GM19328 (cell line): Measurements from ENCODE around the gene ETFA.
"Not testable (repeated sequence)": the region's sequence is repeated elsewhere in the genome, so short reads cannot be mapped to it uniquely, and the experiment has no call there.

Experiments used
- ATAC-seq: cut with Tn5 transposase; IDR thresholded peaks from one replicate; pipeline ENCODE4 v1.9.1; 2021; ENCODE audit warnings: mild to moderate bottlenecking, moderate library complexity; ENCODE audit not compliant: unreplicated experiment

Gene ETFA

DNA sequence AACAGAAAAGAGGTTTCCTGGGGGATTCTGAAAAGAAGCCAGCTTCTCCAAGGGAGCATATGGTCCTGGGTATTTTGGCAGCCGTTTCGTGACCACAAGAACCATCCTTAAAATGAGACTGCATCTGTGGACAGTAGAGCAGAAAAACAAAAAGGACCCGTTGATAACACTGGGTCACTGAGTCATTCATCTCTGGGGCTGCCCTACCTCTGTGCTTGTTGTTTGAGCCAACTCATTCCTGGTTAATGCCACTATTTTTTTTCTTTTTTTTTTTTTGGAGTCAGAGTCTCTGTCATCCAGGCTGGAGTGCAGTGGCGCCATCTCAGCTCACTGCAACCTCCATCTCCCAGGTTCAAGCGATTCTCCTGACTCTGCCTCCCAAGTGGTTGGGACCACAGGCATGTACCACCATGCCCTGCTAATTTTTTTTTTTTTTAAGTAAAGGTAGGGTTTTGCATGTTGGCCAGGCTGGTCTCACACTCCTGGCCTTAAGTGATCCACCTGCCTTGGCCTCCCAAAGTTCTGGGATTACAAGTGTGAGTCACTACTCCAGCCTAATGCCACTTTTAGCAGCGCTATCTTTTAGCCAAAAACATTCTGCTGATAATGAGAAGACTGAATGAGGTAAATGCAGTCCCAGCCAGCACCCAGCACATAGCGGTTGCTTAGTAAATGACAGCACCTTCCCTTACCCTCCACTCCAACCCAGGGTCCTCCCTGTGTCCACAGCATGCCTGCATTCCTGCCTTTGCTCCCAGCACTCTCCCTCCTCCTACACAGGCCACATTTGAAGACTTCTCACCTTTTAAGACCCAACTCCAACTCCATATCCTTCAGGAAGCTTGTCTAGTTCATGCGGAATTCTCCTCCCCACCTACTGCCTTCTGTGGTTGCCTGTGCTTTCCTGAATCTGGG, 16.2 kb upstream of the ETFA start:
- ATAC-seq = no peak

DNA sequence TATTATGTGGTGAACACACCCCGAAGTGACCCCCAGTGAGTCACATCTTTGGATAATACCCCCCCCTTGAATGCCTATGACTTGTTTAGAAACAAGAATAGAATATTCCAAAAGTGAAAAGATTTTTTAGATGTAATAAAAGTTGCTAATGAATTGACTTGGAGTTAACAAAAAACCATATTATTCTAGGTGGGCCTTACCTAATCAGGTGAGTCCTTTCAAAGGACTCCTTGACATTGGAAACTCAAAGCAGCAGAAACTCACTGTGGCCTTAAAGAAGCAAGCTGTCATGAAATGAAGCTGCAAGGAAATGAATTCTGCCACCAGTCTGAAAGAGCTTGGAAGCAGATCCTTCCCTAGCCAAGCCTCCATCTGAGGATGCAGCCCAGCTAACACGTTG, 14.4 kb upstream of the ETFA start:
- no peak for ATAC-seq

DNA sequence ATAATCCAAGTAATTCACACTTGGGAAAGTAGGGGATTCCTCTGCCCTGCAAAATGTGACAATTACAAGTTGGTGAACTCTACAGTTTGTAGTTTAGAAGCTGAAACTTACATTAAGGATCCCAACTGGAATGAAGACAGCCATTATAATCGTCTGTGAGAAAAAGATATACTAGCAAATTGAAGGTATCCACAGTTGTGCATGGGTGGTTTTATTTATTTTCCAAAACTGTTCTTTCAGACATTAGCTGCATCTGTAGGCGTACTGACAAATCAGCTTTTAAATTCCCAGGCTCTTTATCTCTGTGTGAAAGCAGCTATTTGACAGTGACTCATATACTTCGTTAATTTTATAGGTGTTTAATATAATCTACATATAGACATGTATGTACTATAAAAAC, 12.8 kb upstream of the ETFA start:
- no peak for ATAC-seq

DNA sequence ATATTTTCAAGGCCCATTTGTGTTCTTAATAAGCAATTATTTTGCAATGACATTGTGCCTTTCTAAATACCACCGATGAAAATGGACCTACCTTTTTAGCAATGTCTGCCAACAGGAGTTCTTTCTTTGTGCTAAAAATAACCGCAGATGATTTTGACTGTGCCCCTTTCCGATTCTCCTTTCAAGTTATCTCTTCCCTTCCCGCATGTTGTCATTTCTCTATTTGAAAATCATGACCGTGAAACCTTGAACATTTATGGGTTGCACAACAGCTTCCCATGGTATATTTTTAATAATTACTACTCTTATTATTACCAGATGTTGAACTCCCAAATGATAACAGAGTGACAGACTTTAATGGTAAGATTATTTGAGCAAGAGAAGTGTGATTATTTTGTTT, 10.3 kb upstream of the ETFA start:
- no peak for ATAC-seq

DNA sequence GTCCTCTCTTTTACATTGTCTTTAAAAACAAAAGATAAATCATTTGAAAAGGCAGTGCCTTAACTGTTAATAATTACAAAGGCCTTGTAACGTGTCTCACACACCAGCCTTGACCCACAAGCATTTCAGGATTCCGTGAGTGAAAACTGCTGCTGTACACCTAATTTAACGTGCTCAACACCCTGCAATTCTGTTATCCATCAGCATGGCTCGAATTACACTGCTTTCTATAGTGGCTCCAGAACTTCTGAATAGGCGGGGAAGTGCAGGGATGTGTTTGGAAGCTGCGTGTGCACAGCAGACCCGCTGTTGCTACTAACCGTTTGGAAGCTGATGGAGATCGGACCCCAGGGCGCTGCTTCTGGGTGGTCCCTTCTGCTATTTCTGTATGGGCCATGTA, 9.9 kb upstream of the ETFA start:
- ATAC-seq = no peak

DNA sequence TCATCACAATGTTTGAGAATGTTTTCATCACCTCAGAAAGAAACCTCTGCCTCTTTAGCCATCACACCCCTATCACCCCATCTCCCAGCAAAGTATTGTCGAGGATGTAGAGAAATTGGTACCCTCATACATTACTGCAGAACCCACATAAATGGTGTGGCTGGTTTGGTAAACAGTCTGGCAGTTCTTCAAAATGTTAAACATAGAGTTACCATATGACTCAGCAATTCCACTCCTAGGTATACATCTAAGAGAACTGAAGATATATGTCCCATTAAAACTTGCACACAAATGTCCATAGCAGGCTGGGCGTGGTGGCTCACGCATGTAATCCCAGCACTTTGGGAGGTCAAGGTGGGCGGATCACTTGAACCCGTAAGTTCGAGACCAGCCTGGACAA, 8.7 kb upstream of the ETFA start:
- ATAC-seq = no peak

DNA sequence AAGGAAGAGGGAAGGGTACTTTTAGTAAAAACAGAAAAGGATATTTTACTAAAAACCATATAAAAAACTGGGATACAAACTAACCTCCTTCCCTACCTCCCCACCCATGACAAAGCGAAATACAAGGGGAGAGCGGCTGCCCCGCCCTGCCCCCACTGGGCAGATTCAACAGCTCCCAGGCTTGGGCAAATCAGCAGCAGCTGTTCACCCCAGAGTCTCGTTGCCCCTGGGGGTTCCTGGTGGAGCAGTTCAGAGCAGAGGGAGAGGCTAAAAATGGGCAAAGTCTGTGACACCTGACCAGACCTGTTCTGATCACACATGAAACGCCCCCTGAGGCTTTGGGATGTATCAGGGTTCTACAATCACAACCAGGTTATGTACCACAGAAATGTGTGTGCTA, 2.5 kb upstream of the ETFA start:
- ATAC-seq = no peak

DNA sequence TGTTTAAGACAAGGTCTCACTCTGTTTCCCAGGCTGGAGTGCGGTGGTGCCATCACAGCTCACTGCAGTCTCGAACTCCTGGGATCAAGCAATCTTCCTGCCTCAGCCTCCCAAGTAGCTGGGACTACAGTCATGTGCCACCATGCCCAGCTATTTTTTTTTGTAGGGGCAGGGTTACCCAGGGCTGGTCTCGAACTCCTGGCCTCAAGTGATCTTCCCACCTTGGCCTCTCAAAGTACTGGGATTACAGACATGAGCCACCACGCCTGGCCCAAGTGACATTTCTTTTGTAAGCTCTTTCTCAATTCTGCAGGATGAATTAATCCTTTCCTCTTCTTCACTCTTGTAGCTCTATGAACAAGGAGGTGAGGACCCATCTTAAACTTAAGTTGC, 1.9 kb upstream of the ETFA start:
- not testable (repeated sequence) for ATAC-seq

DNA sequence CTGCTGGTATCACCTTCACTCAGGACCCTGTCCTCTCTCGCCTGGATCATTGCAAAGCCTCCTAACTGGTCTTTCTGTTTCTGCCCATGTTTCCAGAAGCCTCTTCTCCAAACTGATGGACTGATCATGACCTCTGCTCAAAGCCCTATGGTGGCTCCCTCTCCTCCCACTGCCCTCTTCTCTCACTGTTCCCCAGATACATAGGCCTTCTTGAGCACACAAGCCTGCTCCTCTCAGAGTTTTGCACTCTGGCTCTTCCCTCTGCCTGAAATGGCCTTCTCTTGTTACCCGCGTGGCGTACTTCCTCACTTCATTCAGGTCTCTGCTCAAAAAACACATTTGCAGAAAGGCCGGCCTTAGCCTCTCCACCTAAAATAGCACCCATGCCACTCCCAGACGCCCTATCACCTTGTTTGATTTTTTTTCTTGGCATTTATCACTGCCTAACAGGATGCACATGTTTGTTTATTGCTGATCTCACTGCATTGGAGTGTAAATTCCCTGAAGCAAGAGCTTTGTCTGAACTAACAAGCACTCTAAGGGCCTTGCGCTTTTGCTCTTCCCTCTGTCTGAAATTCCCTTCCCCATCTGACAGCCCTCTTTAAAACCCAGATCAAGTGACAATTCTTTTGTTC, 1.4 kb upstream of the ETFA start:
- ATAC-seq = no peak

DNA sequence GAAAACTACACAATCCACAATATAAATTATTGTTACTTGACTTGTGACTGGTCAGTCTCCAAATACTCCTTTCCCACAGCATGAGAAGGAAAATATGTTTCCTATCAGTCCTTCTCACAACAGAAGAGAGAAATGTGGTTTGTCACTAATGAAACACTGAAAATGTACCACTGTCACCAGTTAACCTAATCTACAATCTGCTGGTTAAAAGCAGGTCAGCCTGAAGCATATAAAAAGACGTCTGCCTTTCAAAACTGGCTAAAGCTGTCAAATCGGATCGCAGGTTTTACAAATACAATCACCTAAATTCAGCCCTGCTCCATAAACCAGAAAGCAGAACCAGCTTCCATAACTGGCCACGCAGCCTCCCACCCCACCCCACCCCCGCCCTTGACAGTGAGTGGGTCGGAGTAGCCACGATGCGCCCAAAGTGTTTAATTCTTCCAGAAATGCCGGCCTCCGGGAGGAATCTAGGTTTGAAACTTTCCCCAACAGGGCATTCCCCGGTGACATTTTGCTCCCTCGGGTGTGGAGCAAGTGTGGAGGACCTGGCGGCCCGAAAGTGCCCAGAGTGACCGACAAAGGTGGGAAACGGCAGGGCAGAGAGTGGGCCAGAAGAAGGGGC, 682 bp downstream of the ETFA start:
- ATAC-seq = peak; percentile 7

DNA sequence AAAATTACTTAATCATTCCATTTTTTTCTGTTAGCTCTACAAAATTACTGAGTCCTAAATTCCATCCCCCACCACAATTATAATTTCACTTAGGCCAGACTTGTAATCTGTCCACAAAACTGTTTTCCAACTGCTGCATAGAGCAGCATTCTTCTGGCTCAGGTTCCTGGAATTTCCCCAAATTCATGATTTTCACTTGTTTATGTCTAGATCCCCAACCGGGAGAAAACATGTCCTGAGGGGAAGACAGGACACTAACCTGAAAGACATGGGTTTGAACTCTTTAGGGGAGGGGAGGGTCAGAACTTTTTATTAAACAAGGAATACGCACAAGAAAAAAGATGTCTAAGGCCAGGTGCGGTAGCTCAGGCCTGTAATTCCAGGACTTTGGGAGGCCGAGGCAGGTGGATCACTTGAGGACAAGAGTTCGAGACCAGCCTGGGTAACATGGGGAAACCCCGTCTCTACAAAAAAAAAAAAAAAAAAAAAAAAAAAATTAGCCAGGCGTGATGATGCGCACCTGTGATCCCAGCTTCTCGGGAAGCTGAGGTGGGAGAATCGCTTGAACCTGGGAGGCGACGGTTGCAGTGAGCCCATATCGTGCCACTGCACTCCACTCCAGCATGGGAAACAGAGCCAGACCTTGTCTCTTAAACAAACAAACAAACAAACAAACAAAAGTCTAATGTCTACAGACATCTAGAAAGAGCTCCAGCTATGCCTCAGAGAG, 1.5 kb downstream of the ETFA start:
- no peak for ATAC-seq

DNA sequence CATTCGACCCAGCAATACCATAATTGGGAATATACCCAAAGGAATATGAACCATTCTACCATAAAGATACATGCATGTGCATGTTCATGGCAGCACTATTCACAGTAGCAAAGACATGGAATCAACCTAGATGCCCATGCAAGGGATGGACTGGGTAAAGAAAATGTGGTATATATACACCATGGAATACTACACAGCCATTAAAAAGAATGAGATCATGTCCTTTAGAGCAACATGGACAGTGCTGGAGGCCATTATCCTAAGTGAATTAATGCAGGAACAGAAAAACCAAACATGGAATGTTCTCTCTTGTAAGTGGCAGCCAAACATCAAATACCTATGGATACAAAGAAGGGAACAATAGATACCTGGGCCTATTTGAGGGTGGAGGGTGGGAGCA, 7.4 kb downstream of the ETFA start:
- no peak for ATAC-seq

DNA sequence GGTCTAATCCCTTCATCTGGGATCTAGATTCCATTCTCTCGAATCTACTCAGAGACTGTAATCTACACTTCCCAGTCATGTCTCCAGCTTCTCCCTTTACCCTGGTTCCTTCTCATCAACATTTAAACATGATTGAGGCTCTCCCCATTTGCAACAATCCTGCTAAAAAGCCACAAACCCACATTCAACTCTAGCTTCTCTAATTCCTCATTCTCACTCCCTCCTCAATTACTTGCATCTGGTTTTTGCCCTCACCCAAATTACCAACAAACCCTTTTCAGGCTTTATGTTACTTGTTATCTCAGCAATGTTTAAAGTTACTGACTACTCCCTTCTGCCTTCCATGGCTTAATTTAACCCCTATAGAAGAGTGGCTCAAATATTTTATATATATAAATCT, 11.5 kb downstream of the ETFA start:
- no peak for ATAC-seq

DNA sequence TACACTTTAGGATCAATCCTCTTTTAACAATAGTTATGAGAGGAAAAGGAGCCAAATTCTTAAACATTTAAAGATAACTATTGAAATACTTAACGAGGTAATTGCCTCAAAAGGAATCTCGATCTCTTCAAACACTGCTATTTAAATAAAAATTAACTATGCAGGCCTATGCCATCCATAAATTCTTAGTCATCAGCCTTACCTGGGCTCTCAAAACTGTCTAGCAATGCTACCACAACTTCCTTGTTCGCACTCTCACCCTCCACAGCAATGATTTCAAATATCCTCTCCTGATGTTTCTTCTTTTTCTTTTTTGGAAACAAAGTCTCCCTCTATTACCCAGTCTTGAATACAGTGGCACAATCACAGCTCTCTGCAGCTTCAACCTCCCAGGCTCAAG, 12.3 kb downstream of the ETFA start:
- ATAC-seq = no peak

DNA sequence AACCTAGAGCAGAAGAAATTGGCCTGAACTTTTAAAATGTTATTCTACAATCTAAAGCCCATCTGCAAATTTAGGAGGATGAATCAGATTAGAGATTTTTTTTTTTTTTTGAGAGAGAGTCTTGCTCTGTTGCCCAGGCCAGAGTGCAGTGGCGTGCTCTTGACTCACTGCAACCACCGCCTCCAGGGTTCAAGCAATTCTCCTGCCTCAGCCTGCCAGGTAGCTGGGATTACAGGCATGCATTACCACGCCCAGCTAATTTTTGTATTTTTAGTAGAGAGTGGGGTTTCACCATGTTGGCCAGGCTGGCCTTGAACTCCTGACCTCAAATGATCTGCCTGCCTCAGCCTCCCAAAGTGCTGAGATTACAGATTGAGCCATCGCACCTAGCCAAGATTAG, 13.3 kb downstream of the ETFA start:
- not testable (repeated sequence) for ATAC-seq

DNA sequence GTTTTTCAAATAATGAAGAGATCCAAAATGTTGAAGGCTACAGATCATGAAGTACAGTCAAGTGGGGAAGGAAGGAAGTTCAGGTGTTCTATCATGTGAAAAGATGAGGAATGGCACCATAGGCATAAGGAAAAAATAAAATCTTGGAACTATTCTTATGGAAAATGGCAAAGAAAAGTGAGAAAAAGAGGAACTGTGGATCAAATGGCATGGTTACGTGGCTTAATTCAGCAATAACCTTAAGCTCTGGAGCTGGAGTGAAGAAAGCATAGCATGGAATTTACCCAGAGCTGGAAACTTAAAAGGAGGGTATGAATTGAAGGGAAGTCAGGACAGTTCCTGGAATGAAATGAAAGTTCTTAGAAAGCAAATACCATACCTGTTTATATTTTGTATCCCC, 14.4 kb downstream of the ETFA start:
- no peak for ATAC-seq

DNA sequence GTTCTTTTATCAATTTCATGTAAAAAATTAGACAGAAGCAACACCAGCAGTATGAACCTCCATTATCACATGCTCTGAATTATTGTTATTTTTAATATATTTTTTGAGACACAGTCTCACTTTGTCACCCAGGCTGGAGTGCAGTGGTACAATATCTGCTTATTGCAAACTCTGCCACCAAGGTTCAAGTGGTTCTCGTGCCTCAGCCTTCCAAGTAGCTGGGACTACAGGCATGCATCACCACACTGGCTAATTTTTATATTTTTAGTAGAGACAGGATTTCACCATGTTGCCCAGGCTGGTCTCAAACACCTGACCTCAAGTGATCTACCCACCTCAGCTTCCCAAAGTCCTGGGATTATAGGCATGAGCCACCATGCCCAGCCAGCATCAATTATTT, 16.8 kb downstream of the ETFA start:
- not testable (repeated sequence) for ATAC-seq

DNA sequence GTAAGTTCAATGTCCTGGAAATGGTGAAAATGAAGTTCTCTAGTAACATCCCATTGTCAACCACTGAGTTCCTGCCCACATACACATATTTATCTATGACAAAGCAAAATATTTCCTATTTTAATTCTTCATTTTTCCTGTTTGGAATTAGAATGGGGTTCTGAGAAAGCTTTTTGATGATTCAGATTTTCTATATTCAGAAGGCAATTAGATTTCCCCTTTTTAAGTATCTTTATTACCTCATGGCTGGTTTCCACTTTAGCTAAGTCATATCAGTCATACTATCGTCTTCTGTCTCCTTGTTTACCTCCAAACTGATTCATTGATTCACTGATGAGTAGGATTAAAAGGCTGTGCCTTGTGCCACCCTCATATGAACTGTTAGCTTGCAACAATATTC, 17.9 kb downstream of the ETFA start:
- no peak for ATAC-seq

DNA sequence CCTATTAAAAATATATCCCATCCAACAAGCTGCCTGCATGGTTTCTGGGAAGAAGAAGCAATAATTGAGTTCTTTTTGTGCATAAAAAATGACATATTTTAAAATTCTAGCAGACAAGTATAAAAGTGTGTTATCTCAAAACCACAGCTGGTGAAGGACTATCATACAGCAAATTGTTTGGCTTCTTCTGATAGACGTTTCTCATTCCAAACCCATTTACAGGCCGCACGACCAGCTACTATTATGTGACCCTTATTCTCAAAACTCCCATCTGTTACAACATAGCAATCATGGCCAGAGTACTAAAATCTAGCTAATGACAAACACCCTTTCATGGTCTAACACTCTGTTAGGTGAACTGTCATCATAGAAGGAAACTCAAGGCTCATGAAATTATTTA, 21.7 kb downstream of the ETFA start:
- no peak for ATAC-seq

DNA sequence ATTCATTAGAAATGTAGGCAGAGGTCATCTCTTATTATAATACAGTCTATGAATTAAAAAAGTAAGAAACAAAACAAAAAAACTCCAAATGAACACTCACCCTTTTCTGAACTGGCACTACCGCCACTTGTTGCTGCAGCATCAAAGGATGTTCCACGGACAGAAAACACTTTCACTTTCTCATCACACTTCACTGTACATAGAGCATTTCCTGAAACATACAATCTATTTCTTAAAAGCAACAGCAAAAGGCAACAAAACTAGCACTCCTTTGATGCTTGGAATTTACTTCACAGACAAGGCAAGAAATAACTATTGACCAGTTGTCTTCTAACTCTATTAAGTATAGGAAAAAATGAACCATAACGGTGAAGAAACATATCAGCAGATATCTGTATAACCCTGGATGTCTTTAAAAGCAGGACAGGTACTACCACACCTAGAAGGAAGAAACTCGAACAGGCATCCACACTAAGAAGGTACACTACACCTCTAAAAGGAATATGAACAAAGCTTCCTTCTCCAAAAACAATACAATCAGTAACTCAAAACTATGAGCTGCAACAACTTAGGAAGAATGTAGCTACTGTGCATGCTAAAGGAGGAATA, 24.9 kb downstream of the ETFA start:
- ATAC-seq = no peak

DNA sequence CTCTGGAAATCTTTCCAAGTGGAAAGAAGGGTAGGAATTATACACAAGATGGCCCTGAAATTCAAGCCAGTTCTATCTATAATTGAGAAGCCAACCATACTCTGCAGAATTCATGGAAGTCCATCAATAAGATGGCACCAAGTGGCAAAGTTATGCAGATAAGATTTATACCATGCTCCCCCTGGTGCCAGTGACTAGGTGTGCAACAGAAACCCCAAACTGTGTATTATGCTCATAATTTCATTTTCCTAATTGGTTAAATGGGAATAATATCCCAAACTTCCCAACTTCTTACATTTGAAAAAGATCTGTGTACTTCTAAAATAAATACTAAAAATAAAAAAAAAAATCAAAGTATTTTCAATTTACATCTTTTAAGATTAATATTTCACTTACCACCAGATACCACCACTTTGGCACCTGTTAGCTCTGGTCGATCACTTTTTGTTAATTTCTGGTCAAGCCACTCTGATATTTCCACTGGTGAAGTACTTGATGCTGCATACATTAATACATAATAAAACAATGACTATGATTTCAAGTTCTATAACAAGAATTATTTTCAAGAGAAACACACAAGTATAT, 25.9 kb downstream of the ETFA start:
- no peak for ATAC-seq
